HG03039 (cell line): ENCODE data around the gene GINS2.

ENCODE experiments used
- ATAC-seq: cut with Tn5 transposase; IDR thresholded peaks from one replicate; pipeline ENCODE4 v1.9.1; 2021; ENCODE audit warnings: mild to moderate bottlenecking, moderate library complexity; ENCODE audit not compliant: unreplicated experiment

GINS2 gene

DNA sequence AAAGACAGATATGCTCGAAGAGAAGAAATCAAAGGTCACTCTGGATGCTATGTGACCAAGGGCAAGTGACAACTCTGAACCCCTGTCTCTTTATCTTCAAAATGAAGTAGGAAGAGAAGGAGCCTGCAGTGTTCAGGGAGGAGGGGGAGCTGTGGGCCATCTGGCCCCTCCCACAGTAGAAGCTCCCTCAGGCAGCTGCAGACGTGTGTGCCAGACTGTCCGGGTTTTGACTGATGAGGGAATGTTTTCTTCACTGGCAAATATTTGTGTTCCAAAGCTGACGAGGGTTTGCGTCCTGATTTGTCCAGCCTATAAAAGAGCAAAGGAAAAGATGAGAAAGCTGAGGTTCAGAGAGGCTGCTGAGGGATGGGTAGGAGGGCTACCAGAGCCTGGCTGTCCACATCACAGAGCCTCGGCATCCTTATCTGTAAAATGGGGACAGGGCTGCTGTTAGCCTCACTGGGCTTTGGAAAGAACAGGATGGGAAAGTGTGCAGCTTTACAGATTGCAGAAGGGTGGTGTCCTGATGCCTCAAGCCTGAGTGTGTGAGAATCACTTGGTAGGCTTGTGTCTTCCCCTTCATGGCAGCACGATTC is 1.8 kb upstream of the GINS2 start:
- no peak for ATAC-seq

DNA sequence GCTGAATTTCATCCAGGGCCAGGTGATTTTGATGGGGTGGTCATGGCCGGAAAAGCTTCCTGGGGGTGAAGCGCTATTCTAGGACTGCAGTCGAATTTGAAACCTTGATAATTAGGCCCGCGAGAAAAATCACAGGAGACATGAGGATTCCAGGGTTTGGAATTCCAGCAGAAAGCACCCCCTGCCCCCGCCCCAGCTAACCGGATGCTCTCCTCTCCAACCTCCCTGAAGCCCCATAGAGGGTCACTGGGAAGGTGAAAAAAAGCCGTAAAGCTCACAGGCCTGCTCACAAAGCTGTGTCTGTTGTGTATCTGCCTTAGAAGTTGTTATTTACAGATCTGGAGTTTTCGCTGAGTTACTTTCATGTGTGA is 1.2 kb upstream of the GINS2 start:
- ATAC-seq, result no peak

DNA sequence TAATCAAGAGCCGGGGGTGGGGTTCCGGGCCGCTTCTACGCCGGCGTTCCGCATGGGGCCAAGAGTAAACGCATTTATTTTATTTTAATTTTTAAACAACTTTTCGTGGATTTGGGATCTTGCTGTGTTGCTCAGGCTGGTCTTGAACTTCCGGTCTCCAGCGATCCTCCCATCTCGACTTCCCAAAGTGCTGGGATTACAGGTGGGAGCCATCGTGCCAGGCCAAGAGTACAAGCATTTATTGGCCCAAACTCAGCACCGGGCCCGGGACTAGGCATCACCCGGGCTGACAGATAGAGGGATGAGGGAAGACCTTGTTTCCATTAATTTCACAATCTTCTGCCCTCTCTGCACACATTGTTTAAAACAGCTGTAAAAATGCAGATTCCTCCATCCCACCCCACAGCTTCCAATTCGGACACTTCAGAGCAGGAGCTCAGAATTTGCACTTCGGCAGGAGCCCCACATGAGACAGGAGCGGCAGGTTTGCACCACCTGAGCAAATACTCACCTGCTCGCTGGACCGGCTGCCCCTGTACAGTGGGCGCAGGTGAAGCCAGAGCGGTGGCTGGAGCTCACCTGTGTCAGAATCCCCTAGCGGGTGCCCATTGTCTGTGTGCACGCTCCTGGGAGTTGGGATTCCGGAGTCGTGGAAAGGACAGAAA is 663 bp upstream of the GINS2 start:
- ATAC-seq, result no peak

DNA sequence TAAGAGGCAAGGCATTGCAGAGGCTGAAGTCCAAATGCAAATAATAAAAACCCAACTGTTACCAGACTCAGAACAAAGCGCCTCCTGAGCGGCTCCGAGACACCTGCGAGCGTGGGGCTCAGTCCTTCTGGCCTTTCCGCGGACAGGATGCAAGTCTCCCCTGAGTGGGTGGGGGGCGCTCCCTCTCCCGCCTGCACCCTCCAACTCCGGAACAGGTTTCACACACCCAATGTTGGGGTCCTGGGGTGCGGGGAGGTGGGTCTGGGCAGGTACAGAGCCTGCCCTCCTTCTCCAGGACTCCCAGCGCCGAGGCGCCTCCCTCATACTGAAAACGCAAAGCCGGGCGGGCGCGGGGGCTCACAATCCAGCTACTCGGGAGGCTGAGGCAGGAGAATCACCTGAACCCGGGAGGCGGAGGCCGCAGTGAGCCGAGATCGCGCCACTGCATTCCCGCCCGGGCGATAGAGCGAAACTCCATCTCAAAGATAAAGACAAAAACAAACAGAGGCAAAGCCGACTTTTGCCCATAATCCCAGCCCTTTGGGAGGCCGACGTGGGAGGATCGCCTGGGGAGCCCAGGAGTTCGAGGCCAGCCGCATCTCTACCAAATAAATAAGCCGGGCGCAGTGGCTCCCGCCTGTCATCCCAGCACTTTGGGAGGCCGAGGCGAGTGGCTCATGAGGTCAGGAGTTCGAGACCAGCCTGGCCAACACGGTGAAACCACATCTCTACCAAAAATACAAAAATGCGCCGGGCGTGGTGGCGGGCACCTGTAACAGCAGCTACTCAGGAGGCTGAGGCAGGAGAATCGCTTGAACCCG is 893 bp downstream of the GINS2 start:
- no peak for ATAC-seq

DNA sequence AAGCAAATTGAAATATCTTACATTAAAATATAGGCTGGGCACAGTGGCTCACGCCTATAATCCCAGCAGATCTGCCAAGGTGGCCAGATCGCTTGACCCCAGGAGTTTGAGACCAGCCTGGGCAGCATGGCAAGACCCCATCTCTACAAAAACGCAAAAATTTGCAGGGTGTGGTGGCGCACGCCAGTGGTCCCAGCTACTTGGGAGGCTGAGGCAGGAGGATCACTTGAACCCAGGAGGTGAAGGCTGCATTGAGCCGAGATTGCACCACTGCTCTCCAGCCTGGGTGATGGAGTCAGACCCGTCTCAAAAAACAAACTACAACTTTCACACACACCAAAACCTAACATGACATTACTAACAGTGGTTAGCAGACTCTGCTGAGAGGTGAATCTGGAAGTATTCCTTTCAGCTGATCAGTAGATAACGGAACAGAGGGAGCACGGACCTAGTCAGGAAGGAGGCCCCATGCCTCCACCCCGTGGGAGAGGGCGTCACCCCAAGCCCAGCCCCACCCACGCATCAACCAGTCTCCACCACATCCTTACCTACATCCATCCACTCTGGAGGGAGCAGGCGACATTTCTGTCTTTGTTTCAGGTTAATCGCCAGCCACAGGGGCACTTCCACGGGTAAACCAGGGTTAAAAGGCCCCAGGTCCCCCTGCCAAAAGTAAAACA is 1.7 kb downstream of the GINS2 start:
- no peak for ATAC-seq

DNA sequence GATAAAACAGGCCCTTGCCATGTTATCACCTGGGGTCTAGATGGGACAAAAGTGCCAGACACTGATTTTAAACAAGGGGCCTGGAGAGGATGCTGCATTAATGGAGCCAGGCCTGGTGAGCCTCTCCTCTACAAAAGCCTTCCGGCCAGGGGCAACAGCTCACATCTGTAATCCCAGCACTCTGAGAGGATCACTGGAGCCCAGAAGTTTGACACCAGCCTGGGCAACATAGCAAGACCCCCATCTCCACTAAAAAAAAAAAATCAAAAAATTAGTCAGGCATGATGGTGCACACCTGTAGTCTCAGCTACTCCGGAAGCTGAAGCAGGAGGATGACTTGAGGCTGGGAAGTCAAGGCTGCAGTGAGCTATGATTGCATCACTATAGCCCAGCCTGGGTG is 3.5 kb downstream of the GINS2 start:
- no peak for ATAC-seq

DNA sequence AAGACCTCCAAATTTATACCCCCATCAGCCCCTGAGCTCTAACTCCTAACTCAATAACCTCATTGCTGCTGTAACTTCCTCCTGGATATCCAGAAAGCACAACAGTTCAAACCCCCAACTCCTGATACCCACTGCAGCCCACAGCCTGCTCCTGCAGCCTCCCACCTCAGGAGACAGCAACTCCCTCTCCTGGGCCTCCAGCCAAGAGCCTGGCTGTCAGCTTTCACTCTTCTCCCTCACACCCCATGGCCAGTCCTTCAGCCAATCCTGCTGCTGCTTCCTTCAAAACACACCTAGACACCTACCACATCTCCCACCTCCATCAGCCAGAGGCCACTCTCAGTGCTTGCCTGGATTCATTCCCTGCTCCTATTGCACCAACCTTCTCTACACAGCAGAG is 5.4 kb downstream of the GINS2 start:
- ATAC-seq, result no peak

DNA sequence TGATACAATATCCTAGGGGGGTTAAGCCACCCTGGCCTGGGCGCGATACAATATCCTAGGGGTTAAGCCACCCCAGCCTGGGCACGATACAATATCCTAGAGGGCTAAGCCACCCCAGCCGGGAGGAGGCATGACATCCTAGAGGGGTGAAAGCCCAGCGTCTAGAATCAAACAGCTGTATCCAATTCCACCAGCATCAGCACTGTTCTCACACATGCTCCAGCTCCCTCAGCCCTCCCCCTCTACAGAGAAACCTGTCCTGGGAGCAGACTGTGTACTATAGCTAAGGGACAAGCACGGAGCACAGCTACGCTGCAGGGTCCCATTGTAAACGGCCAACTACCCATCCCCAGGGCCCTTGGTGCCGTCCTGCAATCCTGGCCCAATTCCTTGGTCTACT is 6.2 kb downstream of the GINS2 start:
- ATAC-seq, result no peak

DNA sequence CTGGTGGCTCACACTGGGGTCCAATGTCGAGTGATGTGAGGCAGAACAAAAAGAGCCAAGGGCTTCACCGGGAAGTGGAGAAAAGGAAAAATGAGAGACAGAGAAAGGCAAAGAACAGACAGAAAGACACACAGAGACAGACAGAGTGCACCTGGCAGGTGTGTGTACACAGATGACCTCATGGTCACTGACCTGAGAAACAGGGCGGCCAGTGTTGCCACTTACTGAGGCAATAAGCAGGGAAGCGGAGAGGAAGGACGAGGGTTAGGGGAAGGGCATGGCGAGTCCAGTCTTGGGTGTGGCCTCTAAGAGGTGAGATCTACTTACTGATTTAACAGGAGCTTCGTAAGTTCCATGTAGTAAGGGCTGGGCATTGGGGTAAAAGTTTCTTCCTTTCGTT is 7.5 kb downstream of the GINS2 start:
- ATAC-seq, result no peak

DNA sequence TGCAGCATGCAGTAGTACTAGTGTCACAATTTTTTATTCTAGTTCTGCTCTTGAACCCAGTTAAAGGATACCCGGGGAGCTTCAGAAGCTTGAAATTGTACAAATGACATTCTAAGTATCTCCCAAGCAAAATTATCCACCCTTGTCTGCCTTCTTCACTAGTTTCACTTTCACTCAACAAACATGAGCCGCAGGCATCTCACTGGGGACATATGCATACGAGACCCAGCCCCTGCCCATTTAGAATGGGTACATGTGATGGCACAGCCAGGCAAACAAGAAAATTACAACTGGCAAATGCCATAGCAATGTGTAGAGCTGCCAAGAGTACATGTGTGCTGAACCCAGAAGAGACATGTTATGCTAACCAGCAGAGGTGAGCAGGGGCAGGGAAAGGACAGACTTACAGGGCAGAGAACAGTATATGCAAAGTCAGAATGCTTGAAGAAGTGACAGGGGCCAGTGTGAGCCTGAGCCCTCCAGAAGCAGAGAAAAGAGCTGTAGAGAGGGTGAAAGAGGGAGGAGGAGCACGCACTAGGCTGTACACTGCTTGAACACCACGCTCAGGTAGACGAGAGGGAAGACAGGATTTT is 8.3 kb downstream of the GINS2 start:
- no peak for ATAC-seq

DNA sequence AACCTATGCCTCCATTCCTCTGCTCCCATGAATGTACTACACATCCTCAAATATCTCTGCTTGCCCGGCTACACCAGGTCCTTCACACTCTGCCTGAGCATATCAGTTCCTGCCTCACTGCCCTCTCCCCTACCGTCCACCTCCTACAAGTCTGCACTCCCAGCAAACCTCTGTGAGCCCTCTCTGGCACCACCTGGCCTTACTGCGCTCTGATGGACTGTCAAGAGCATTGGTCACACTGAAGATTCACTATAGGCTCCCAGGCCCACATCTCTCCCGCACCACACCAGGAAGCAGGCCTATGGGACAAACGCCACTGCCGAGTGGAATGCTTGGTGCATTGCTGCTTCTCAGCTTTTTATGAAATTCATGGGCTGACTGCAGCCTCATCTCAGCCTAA is 8.9 kb downstream of the GINS2 start:
- no peak for ATAC-seq

DNA sequence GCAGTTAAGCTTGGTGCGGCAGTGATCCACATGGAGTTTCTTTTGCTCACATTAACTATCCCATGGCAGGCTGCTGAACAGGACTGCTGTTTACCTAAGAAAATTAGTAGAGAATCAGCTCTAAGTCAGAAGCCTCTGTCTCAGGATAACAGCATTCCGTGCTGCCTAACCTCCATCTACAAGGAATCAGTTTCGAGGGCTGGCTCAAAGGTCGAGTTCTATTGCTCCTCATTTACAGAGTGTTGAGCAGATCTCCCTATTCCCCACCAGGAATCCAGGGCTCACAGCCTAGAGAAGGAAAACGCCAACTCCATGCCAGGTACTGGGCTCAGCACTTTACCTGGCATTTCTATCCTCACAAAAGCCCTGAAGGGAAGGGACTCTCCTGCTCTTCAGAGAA is 9.9 kb downstream of the GINS2 start:
- ATAC-seq, result no peak

DNA sequence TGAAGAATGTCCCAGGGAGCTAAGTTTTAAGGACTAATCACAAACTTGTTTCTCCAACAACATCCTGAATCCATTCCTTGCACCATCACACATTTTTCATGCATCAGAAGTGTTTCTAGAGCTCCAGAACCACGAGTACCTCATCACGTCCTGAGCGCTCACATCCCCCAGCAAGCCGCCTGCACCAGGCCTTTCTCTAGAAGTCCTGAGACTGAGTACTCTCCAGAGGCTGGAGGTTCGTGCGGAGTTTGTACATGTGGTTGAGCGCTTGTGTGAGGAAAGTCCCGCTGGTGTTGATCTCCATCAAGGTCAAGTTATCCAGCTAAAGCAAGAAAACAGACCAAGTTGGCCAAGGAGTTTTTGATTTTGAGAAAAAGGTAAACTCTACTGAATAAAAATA is 10.7 kb downstream of the GINS2 start:
- no peak for ATAC-seq

DNA sequence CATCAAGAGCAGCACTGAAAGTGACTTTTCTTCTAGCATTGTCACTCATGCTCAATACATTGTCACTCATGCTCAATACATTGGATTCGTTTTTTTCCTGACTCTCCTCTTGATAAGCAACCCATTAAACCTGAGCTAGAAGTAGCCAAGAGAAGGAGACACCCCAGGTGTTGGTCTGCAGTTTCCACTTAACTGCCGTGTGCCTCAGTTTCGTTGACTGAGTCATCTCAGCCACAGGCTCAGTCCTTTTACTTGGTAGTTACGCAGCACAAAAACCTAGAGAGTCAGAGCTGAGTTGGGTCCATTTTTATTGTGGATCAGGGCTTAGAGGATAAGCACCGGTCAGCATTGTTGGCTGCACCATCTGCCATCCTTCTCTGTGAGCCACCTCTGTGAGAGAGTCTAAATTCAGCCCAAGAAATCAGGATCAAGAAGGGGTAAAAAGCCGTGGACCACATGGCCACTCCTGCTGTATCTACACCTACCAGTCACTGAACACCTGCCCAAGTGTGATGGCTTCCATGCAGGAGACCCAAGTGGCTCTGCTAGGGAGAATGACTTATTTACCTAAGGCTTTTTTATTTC is 11.3 kb downstream of the GINS2 start:
- no peak for ATAC-seq

DNA sequence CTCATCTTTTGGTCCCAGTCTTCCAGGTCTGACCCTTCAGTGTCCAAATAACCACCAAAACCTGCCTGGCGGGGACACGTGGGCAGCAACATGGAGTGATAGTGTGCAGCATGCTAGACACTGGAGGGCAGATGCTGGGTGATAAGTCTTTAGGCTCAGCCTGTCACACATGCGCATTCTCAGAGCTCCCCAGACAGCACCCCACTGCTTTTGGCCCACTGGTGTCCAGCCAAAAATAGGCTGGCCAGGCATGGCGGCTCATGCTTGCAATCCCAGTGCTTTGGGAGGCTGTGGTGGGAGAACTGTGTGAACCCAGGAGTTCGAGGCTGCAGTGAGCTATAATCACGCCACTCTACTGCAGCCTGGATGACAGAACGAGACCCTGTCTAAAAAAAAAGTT is 12.3 kb downstream of the GINS2 start:
- no peak for ATAC-seq

DNA sequence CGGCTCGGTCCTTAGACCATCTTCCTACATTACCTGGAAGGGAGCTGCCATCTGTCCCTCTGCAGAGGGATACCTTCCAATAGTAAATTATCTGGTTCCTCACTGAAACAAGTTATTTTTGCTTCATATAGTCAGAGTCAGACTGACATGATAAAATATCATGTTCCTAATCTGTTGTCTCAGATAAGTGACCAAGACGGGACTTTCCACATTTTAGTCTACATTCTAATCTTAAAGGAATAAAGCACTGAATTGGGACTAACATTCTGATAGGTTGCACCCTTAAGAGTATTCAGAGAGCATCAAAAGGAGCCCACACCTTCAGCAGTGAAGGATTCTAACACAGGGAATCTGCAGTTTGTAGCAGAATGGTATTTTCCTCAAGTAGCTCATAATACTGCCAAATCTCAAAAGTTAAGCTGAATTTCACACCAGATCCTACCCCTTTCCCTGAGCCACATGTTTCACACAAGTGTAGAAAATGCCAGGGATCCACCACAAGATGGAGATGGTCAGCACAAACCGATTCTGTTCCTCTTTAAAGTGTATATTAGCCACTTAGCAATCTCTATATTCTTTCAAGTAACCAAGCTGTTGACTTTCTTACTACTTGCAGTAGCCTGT is 13.4 kb downstream of the GINS2 start:
- no peak for ATAC-seq

DNA sequence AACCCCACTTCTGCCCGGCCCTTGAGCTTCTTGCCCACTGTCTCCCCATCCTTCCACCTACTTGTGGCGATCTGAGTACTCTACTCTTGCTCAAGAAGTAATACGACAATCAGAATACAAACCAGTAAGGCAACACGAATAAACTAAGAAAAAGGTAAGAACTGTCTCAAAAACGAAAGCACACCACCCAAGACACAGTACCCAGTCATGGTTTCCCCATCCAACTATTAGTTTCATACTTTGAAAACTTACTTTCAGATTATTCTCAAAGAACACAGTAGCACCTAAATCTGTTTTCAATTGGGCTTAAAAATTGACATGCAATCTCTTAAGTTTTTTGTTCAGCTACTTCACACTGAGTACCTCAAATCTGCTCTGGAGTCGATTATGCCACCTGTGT is 13.9 kb downstream of the GINS2 start:
- no peak for ATAC-seq

DNA sequence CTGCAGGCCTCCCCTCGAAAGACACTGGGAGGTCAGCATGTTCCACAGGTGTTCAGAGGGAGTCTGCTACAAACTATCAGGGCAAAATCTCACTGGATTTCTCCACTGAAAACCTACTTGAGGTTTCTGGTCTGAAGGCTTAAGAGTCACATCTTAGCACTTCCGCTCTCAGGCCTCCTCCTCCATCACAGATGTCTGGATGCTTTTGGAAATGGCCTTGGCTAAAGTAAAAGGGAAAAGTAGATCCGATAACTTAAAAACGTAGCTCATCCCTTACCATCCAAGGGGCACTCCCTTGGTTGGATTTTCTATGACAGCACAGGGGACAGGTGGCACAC is 14.4 kb downstream of the GINS2 start:
- no peak for ATAC-seq

DNA sequence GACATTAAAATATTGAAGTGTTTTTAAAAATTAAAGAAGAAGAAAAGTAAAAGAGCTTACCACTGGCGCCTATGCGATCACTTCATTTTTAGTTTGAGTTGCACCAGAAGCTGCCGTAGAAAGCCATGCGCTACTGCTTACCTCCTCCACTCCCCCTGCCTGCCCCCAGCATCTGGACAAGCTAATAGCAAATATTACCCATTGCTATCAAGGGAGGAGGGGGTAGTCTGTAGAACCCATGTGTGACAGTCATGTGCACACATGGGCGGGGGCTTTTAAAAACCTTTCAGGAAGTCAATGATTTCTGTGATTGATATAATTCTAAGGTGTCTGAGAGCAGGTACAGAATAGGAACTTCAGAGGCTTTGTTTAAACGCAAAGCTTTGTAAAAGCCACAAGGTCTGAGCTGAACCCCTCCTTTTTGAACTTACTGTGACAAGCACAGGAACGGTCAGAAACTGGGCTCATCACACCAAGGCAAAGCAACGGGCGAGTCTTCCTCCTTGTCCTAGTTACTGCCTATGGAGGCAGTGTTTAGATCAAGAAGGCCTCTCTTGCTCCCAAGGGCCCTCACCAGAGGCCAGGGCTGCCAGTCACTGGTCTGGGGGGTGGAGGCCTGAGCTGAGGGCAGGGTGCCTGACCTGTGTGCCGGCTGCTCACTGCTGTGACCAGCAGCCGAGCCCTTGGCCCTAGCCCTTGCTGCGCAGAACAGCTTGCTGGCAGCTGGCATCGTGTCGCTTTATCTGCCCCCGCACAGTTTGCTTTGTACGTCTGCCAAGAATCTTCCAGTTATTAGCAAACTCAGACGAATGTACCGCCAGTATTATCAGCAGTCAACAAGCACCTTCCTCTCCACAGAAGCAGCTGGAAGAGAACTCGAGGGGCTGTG is 15.0 kb downstream of the GINS2 start:
- ATAC-seq, result no peak

DNA sequence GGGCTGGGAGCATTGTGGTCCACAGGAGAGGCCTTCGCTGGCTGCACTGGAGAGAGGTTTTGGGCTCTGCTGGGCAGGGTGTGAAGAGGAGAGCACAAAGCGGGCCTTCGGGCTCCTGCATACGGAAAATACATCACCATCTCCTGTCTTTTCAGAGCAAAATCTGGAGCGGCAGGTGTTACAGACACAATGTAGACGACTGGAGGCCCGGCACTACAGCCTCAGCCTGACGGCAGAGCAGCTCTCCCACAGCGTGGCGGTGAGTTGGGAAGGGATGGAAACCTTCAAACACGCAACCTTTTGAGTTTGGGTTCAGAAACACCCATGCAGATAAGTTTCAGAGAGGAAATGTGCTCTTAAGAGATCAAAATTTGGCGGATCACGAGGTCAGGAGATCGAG is 17.9 kb downstream of the GINS2 start:
- ATAC-seq, result no peak
